HG02610 (cell line): ENCODE results near the gene MLH3.

Source experiments
- ATAC-seq: cut with Tn5 transposase; IDR thresholded peaks from one replicate; pipeline ENCODE4 v1.9.1; 2021; ENCODE audit warnings: mild to moderate bottlenecking, moderate library complexity; ENCODE audit not compliant: unreplicated experiment

MLH3 gene

GRCh38 chr14:74988131-74988530, 63.1 kb downstream of the MLH3 start:
- no peak for ATAC-seq

- no peak for ATAC-seq
Measured at GRCh38 chr14:74985806-74986205, 65.5 kb downstream of the MLH3 start.

GRCh38 chr14:74985028-74985310, 66.3 kb downstream of the MLH3 start:
- no peak for ATAC-seq

GRCh38 chr14:74984236-74985027, 66.8 kb downstream of the MLH3 start:
- no peak for ATAC-seq

GRCh38 chr14:74983343-74983742, 67.9 kb downstream of the MLH3 start:
- ATAC-seq: no peak

- ATAC-seq: no peak
Measured at GRCh38 chr14:74982661-74983060, 68.6 kb downstream of the MLH3 start.

GRCh38 chr14:74981833-74982232, 69.4 kb downstream of the MLH3 start:
- ATAC-seq: no peak

GRCh38 chr14:74981462-74981782, 69.8 kb downstream of the MLH3 start:
- no peak for ATAC-seq

- ATAC-seq: no peak
Measured at GRCh38 chr14:74980731-74981461, 70.4 kb downstream of the MLH3 start.

GRCh38 chr14:74980398-74980730, 70.9 kb downstream of the MLH3 start:
- ATAC-seq: no peak

- ATAC-seq: no peak
Measured at GRCh38 chr14:74979442-74980397, 71.5 kb downstream of the MLH3 start.

GRCh38 chr14:74979029-74979428, 72.2 kb downstream of the MLH3 start:
- no peak for ATAC-seq

GRCh38 chr14:74978416-74978947, 72.8 kb downstream of the MLH3 start:
- no peak for ATAC-seq

GRCh38 chr14:74977901-74978385, 73.3 kb downstream of the MLH3 start:
- no peak for ATAC-seq

- no peak for ATAC-seq
Measured at GRCh38 chr14:74977164-74977900, 73.9 kb downstream of the MLH3 start.

GRCh38 chr14:74976264-74977113, 74.8 kb downstream of the MLH3 start:
- ATAC-seq: no peak

GRCh38 chr14:74975059-74975810, 76.0 kb downstream of the MLH3 start:
- ATAC-seq: no peak

- no peak for ATAC-seq
Measured at GRCh38 chr14:74974364-74975058, 76.8 kb downstream of the MLH3 start.
